Spleen (tissue), 7 donors: ENCODE measurements around the gene STON1.

Experiments
- POLR2A ChIP-seq, 3 donors: fragments of 450-650 bp; IDR thresholded peaks; one replicate each; pipeline ENCODE4 v1.5.1; 2017; ENCODE audit warnings: antibody characterized with exemption in 3 of 3, mild to moderate bottlenecking in 1 of 3
- POLR2AphosphoS5 ChIP-seq, 3 donors: sonication (generic); formaldehyde crosslinking; IDR thresholded peaks; one replicate each; pipeline ENCODE4 v1.5.1; 2017; ENCODE audit warnings: antibody characterized with exemption in 3 of 3
- TF ChIP-seq, protein P1 (sequence below), 11 experiments: fragments of 200-600 bp in 7 of 11; fragments of 450-650 bp in 4 of 11; sonication (generic) in 4 of 11; IDR thresholded peaks in 8 of 11; conservative IDR thresholded peaks in 3 of 11; 1 replicate in 7 of 11; 2 replicates in 4 of 11; pipeline versions ENCODE4 v1.4.0 to v1.8.0; 2016 to 2021; ENCODE audit warnings: antibody characterized with exemption in 11 of 11, inconsistent platforms in 4 of 11, mild to moderate bottlenecking in 1 of 11
- donor health status: DM: no; HTN: no; CAD: no; lungs with moderate emphysema.
- donor health status: DM: no; HTN: no; CAD: no.
- donor health status: DM: no; HTN: no; CAD: no.

DNA sequence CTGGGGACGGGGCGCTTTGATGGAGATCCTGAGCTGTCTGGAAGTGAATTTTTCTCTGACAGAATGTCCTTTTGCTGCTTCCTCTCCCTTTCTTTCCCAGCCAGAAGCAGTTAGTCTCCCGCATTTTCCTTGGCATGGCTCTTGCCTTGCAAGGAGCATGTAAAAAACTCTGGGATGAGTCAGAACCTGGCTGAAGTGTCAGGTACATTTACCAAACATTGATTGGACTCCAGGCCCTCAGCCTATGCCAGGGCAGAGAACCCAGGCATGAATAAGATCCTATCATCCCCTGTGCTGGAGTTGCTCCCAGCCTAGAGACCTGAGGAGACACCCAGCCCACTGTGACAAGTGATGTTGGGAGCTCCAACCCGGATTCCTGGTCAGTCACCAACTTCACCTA is 21.6 kb downstream of the STON1 start:
- TF ChIP-seq POLR2AphosphoS5 (IDR thresholded peaks at IDR 0.05), result no peak
- TF ChIP-seq, protein P1, sequence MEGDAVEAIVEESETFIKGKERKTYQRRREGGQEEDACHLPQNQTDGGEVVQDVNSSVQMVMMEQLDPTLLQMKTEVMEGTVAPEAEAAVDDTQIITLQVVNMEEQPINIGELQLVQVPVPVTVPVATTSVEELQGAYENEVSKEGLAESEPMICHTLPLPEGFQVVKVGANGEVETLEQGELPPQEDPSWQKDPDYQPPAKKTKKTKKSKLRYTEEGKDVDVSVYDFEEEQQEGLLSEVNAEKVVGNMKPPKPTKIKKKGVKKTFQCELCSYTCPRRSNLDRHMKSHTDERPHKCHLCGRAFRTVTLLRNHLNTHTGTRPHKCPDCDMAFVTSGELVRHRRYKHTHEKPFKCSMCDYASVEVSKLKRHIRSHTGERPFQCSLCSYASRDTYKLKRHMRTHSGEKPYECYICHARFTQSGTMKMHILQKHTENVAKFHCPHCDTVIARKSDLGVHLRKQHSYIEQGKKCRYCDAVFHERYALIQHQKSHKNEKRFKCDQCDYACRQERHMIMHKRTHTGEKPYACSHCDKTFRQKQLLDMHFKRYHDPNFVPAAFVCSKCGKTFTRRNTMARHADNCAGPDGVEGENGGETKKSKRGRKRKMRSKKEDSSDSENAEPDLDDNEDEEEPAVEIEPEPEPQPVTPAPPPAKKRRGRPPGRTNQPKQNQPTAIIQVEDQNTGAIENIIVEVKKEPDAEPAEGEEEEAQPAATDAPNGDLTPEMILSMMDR (IDR thresholded peaks at IDR 0.05 in 8 of 11, conservative IDR thresholded peaks at IDR 0.05 in 3 of 11), result no peak
- TF ChIP-seq POLR2A (IDR thresholded peaks at IDR 0.05), result no peak
